Measurements from ENCODE around the gene ANP32B.

The ANP32B gene

DNA sequence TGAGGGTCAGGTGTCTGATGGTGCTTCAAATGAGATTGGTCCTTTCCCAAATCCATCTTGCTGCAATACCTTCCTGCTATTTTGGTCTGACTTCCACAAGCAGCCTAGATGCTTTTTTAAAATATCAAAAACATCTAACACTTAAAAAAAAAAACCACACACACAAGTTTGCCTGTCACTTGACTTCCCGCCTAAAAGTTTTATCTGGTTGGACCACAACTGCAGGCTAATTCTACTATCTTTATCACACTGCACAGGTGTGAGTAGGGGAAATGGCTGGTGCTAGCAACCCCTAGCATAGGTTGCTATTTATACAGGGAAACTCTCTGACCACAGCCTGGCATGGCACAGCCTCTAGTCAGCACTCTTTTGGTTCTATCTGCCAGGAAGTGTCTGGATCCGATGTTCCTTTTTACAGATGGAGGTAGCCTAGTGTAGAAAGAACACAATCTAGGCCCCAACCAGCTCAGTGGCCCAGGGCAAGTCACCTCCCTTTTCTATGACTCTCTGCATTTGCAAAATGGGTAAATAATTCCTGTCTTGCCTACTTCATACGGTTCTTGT lies 45.0 kb upstream of the ANP32B start, which contains the start of gene HEMGN:
TSS of gene HEMGN (minus strand) at position 92 of the 564 bp plus-strand sequence. CDS start at position 56, 36 bp downstream.
- H3K9me3 ChIP-seq (ENCODE audit: control insufficient read depth, low read length), result no peaks in the 10 kb centered on the region
- H3K4me1 ChIP-seq, result no peaks in the 10 kb centered on the region
- no peak within 1 kb of the TSS for H3K9ac ChIP-seq
- TF ChIP-seq CTCF (IDR thresholded peaks at IDR 0.05), result no peak
- no peak within 1 kb of the TSS for H3K27ac ChIP-seq
- H2AFZ ChIP-seq, result no peak within 1 kb of the TSS
- no peak within 1 kb of the TSS for H3K4me2 ChIP-seq (ENCODE audit: low read length)
- no peaks in the 10 kb centered on the region for H3K27me3 ChIP-seq (ENCODE audit: control insufficient read depth, insufficient read depth, low read length)
- H3K79me2 ChIP-seq, result no peaks in the 10 kb centered on the region
- H3K36me3 ChIP-seq (ENCODE audit: control insufficient read depth, insufficient read depth, low read length), result no peaks in the 10 kb centered on the region
- no peak within 1 kb of the TSS for H3K4me3 ChIP-seq (ENCODE audit: low read depth, low read length)

DNA sequence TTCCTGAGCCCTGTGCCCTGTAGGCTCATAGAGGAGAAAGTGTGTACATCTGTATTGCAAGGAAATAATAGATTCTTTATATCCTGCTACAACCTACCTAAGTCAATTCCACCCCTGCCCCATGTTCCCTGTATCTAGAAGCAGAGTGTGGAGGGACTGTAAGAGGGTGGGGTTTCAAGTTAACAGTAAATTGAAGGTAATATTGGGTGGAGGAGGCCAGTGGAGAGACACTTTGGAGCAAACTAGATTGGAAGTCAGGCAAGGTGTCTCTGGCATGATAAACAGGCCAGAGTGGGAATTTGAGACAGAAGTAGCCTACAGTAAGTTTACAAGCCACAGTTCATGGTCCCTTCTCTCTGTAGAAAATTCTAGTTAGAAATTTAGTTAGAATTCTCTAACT lies 42.9 kb upstream of the ANP32B start:
- no peak overlapping the region for H3K27ac ChIP-seq
- H2AFZ ChIP-seq, result no peak overlapping the region
- no peaks in the 10 kb centered on the region for H3K27me3 ChIP-seq (ENCODE audit: control insufficient read depth, insufficient read depth, low read length)
- TF ChIP-seq CTCF (IDR thresholded peaks at IDR 0.05), result no peak
- no peaks in the 10 kb centered on the region for H3K36me3 ChIP-seq (ENCODE audit: control insufficient read depth, insufficient read depth, low read length)
- H3K4me3 ChIP-seq (ENCODE audit: low read depth, low read length), result no peak overlapping the region
- no peaks in the 10 kb centered on the region for H3K9me3 ChIP-seq (ENCODE audit: control insufficient read depth, low read length)
- no peak overlapping the region for H3K9ac ChIP-seq
- H3K4me1 ChIP-seq, result no peaks in the 10 kb centered on the region
- no peaks in the 10 kb centered on the region for H3K79me2 ChIP-seq
- no peak overlapping the region for H3K4me2 ChIP-seq (ENCODE audit: low read length)

DNA sequence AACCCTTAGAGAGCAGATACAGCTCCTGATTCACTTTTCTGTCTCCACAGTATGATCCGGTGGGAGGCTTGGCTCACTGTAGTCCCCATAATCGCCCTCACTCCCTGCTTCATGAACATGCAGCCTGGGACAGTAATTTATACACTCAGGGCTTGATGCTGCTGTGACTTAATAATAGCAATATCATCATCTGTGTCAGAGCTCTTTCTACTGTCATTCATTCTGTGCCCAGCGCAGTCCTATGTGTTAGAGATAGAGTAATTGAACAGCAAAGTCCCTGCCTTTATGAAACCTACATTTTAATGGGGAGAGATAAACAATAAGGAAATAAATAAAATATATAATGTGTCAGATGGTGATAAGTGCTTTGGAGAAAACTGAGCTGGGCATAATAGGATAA lies 42.4 kb upstream of the ANP32B start:
- no peak overlapping the region for H3K4me3 ChIP-seq (ENCODE audit: low read depth, low read length)
- TF ChIP-seq CTCF (IDR thresholded peaks at IDR 0.05), result no peak
- H3K9me3 ChIP-seq (ENCODE audit: control insufficient read depth, low read length), result no peaks in the 10 kb centered on the region
- H3K27me3 ChIP-seq (ENCODE audit: control insufficient read depth, insufficient read depth, low read length), result no peaks in the 10 kb centered on the region
- H3K4me2 ChIP-seq (ENCODE audit: low read length), result no peak overlapping the region
- H3K9ac ChIP-seq, result no peak overlapping the region
- H3K36me3 ChIP-seq (ENCODE audit: control insufficient read depth, insufficient read depth, low read length), result no peaks in the 10 kb centered on the region
- H3K79me2 ChIP-seq, result no peaks in the 10 kb centered on the region
- H3K27ac ChIP-seq, result no peak overlapping the region
- H2AFZ ChIP-seq, result no peak overlapping the region
- H3K4me1 ChIP-seq, result no peaks in the 10 kb centered on the region

- Histone ChIP-seq H3K4me3 (ENCODE audit: low read depth, low read length) (no peak overlapping the region), H3K4me2 (ENCODE audit: low read length) (no peak overlapping the region), H3K9ac (no peak overlapping the region), H3K27ac (no peak overlapping the region), H3K27me3 (ENCODE audit: control insufficient read depth, insufficient read depth, low read length) (no peaks in the 10 kb centered on the region), H2AFZ (no peak overlapping the region), H3K9me3 (ENCODE audit: control insufficient read depth, low read length) (no peaks in the 10 kb centered on the region), H3K79me2 (no peaks in the 10 kb centered on the region), H3K36me3 (ENCODE audit: control insufficient read depth, insufficient read depth, low read length) (no peaks in the 10 kb centered on the region), H3K4me1 (no peaks in the 10 kb centered on the region)
- TF ChIP-seq CTCF (IDR thresholded peaks at IDR 0.05), result no peak
These were observed 41.8 kb upstream of the ANP32B start for GRCh38 chr9:97941323-97941722.

GRCh38 chr9:97943308-97943855 lies 39.8 kb upstream of the ANP32B start:
- H3K4me2 ChIP-seq (ENCODE audit: low read length), result no peak overlapping the region
- H3K27ac ChIP-seq, result no peak overlapping the region
- H3K4me1 ChIP-seq, result no peaks in the 10 kb centered on the region
- H3K27me3 ChIP-seq (ENCODE audit: control insufficient read depth, insufficient read depth, low read length), result no peaks in the 10 kb centered on the region
- no peaks in the 10 kb centered on the region for H3K36me3 ChIP-seq (ENCODE audit: control insufficient read depth, insufficient read depth, low read length)
- H3K9me3 ChIP-seq (ENCODE audit: control insufficient read depth, low read length), result no peaks in the 10 kb centered on the region
- H3K4me3 ChIP-seq (ENCODE audit: low read depth, low read length), result no peak overlapping the region
- no peak overlapping the region for H3K9ac ChIP-seq
- TF ChIP-seq CTCF (IDR thresholded peaks at IDR 0.05), result no peak
- no peaks in the 10 kb centered on the region for H3K79me2 ChIP-seq
- no peak overlapping the region for H2AFZ ChIP-seq

All from parathyroid adenoma (tissue), 2 donors.